ELR (cell line): Measurements from ENCODE around the gene TOM1.
A peak's percentile ranks its signal among the peaks of the same experiment; 100 is the strongest.

Experiments
- DNase-seq: peaks from one replicate; pipeline ENCODE4 v3.0.0-alpha.2; 2015; ENCODE audit warnings: low read depth

Gene TOM1

GRCh38 chr22:35307372-35307771 lies 7.7 kb downstream of the TOM1 start:
- no peak for DNase-seq

- DNase-seq = no peak
Measured at GRCh38 chr22:35307892-35308291, 8.2 kb downstream of the TOM1 start.

GRCh38 chr22:35308480-35309021 lies 8.9 kb downstream of the TOM1 start:
- DNase-seq = no peak

GRCh38 chr22:35310556-35311550 lies 11.2 kb downstream of the TOM1 start:
- DNase-seq = no peak

GRCh38 chr22:35311551-35311999 lies 11.9 kb downstream of the TOM1 start:
- DNase-seq = no peak

GRCh38 chr22:35312198-35313059 lies 12.7 kb downstream of the TOM1 start:
- DNase-seq = peak; percentile 88

- peak; percentile 95 for DNase-seq
Measured at GRCh38 chr22:35313311-35314121, 13.8 kb downstream of the TOM1 start.

GRCh38 chr22:35314161-35314942 lies 14.7 kb downstream of the TOM1 start:
- DNase-seq = no peak

GRCh38 chr22:35315141-35315854 lies 15.6 kb downstream of the TOM1 start:
- no peak for DNase-seq

GRCh38 chr22:35315855-35316745 lies 16.4 kb downstream of the TOM1 start:
- DNase-seq = no peak

GRCh38 chr22:35316751-35317150 lies 17.1 kb downstream of the TOM1 start:
- DNase-seq = no peak

GRCh38 chr22:35317680-35318290 lies 18.1 kb downstream of the TOM1 start:
- no peak for DNase-seq

- DNase-seq = no peak
Measured at GRCh38 chr22:35318346-35319215, 18.9 kb downstream of the TOM1 start.

GRCh38 chr22:35319244-35319985 lies 19.7 kb downstream of the TOM1 start:
- DNase-seq = no peak

- no peak for DNase-seq
Measured at GRCh38 chr22:35322126-35322525, 22.4 kb downstream of the TOM1 start.

GRCh38 chr22:35322893-35323292 lies 23.2 kb downstream of the TOM1 start:
- no peak for DNase-seq

GRCh38 chr22:35323305-35323704 lies 23.6 kb downstream of the TOM1 start:
- no peak for DNase-seq
